ENCODE results near the gene CELF5. TPM values are rescaled to one million over a fixed set of nuclear protein-coding genes. Genes with fewer than 3 reads are reported as not detected.
A peak's percentile ranks its signal among the peaks of the same experiment; 100 is the strongest.

CELF5 gene
- total and polyA plus RNA-seq, 9 donors = 1.3 to 6.4 (median 2.8) TPM

DNA sequence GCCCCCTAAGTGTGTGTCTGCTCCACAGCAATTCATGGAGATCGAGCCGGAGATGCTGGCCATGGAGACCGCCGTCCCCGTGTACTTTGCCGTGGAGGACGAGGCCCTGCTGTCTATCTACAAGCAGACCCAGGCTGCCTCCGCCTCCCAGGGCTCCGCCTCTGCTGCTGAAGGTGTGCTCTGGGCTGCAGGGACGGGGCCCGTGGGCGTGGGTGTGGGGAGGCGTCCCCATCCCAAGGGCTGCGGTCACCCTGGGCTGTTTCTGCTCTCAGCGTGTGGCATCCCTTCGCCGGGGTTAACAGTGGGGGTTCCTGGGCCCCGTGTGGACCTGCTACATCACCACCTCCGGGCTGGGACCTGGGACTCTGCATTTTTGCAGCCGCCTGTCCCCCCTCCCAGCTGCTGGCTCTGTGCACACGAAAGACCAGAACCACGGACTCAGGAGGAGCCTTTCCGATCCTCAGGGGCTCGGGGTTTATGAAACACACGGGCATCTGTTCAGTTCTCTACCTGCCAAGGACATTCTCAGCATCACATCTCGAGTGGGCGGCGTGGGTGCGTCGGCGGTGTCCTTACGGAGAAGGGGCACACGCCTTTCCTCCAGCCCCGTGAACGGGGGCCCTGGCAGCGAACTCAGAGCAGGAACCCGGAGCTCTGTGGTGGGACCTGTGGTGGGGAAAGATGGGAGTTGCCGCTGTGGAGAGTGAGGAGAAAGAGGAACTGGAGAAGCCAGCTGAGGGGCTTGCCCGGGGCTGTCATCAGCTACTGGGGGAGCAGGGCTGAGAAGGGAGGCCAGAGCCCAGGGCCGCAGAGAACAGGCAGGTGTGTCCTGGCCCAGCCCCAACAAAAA is 31.0 kb upstream of the CELF5 start:
- H3K4me3 ChIP-seq = no peak overlapping the region
- H3K9me3 ChIP-seq = no peaks in the 10 kb centered on the region
- intact Hi-C loops (cut with DNase I) = no loop called here
- no peak overlapping the region for H3K27ac ChIP-seq
- H3K27me3 ChIP-seq = no peaks in the 10 kb centered on the region
- no peaks in the 10 kb centered on the region for H3K36me3 ChIP-seq
- DNase-seq = peak in 2 of 5 donors; percentile 17
- H3K4me1 ChIP-seq (ENCODE audit: insufficient read depth) = no peaks in the 10 kb centered on the region
- 85 to 88% (median 86%) methylated on average over 40 of the region's 40 CpGs for WGBS, 3 donors
- TF ChIP-seq POLR2A (IDR thresholded peaks at IDR 0.05) (no peak), EP300 (IDR thresholded peaks at IDR 0.05) (no peak)
- TF ChIP-seq, protein P1, sequence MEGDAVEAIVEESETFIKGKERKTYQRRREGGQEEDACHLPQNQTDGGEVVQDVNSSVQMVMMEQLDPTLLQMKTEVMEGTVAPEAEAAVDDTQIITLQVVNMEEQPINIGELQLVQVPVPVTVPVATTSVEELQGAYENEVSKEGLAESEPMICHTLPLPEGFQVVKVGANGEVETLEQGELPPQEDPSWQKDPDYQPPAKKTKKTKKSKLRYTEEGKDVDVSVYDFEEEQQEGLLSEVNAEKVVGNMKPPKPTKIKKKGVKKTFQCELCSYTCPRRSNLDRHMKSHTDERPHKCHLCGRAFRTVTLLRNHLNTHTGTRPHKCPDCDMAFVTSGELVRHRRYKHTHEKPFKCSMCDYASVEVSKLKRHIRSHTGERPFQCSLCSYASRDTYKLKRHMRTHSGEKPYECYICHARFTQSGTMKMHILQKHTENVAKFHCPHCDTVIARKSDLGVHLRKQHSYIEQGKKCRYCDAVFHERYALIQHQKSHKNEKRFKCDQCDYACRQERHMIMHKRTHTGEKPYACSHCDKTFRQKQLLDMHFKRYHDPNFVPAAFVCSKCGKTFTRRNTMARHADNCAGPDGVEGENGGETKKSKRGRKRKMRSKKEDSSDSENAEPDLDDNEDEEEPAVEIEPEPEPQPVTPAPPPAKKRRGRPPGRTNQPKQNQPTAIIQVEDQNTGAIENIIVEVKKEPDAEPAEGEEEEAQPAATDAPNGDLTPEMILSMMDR (IDR thresholded peaks at IDR 0.05) = no peak

- no peaks in the 10 kb centered on the region for H3K27me3 ChIP-seq
- no peaks in the 10 kb centered on the region for H3K36me3 ChIP-seq
- TF ChIP-seq POLR2A (IDR thresholded peaks at IDR 0.05) = no peak
- TF ChIP-seq, protein P1 (IDR thresholded peaks at IDR 0.05) = no peak
- TF ChIP-seq EP300 (IDR thresholded peaks at IDR 0.05) = no peak
- H3K4me1 ChIP-seq (ENCODE audit: insufficient read depth) = no peaks in the 10 kb centered on the region
- 86 to 89% (median 88%) methylated on average over 17 of the region's 17 CpGs for WGBS, 3 donors
- H3K9me3 ChIP-seq = no peaks in the 10 kb centered on the region
- no peak overlapping the region for H3K4me3 ChIP-seq
- no peak overlapping the region for H3K27ac ChIP-seq
- intact Hi-C loops (cut with DNase I) = no loop called here
- DNase-seq = peak in 1 of 5 donors; percentile 14
Observed at GRCh38 chr19:3194106-3195087, 30.1 kb upstream of the CELF5 start.

DNA sequence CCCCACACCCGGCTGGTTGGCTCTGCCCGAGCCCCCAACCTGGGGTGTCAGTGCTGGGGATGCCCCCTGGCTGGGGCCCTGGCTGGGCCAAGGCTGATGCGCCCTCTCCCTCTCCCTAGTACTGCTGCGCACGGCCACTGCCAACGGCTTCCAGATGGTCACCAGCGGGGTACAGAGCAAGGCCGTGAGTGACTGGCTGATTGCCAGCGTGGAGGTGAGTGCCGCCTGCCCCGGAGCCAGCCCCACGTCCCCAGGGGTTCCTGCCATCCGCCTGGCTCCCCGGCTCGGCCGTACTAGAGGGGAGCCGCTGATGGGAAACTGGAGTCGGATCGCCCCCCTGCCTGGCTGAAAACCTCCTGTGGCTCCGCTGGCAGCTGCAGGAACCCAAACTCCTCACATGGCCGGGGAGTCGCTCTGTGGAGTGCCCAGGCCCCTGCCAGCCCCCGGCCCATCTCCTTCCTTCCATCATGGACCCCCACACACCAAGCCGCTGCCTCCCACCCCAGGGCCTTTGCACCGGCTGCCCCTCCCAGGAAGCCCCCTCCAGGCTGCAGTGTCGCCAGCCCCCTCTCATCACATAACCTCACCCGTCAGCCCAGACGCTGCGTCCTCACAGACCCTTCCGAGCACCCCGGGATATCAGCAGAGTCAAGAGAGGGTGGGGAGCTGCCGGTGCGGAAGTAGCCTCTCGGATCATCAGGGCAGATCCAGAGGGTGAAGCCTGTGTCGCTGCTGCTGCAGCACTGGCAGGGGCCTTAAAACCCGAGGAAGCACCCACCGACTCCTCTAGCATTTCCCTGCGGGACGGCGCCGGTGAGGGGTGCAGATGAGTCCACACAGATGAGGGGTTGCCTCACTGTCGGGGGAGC is 28.2 kb upstream of the CELF5 start:
- Histone ChIP-seq H3K4me1 (ENCODE audit: insufficient read depth) (no peaks in the 10 kb centered on the region), H3K27ac (no peak overlapping the region), H3K27me3 (no peaks in the 10 kb centered on the region), H3K36me3 (no peaks in the 10 kb centered on the region), H3K9me3 (no peaks in the 10 kb centered on the region), H3K4me3 (no peak overlapping the region)
- WGBS, 3 donors = 88 to 91% (median 91%) methylated on average over 37 to 42 of the region's 42 CpGs
- DNase-seq = peak in 2 of 5 donors; percentile 21 to 26
- TF ChIP-seq, protein P1 (IDR thresholded peaks at IDR 0.05) = no peak
- intact Hi-C loops (cut with DNase I) = no loop called here

DNA sequence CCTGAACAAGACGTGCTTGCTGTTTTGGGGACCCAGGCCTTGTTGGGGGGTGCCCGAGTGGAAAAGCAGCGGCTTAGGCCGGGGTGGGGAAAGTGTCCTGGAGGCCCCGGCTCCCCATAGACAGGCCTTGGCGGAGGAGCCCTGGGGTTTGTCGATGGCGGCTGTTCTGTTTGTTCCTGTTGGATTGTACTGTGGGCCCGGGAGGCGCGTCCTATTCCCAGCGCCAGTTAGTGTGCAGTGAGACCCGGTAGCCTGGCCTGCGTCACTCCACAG is 27.6 kb upstream of the CELF5 start:
- Histone ChIP-seq H3K27me3 (no peaks in the 10 kb centered on the region), H3K4me1 (ENCODE audit: insufficient read depth) (no peaks in the 10 kb centered on the region), H3K4me3 (no peak overlapping the region), H3K27ac (no peak overlapping the region), H3K9me3 (no peaks in the 10 kb centered on the region), H3K36me3 (no peaks in the 10 kb centered on the region)
- TF ChIP-seq POLR2A (IDR thresholded peaks at IDR 0.05) (no peak), EP300 (IDR thresholded peaks at IDR 0.05) (no peak)
- TF ChIP-seq, protein P1 (IDR thresholded peaks at IDR 0.05) = no peak
- 92 to 96% (median 94%) methylated on average over 13 to 14 of the region's 14 CpGs for WGBS, 3 donors
- intact Hi-C loops (cut with DNase I) = no loop called here
- no peak for DNase-seq

Data from ovary (tissue), 9 donors.